ENCODE results near the gene TRIOBP. TPM values are rescaled to one million over a fixed set of nuclear protein-coding genes. Genes with fewer than 3 reads are reported as not detected.
"Not testable (repeated sequence)": the region's sequence is repeated elsewhere in the genome, so short reads cannot be mapped to it uniquely, and the experiment has no call there.

TRIOBP gene
- total RNA-seq = 75.1 and 82.2 TPM in 2 replicates

GRCh38 chr22:37696657-37697537 is at the start of gene TRIOBP:
TRIOBP (plus strand) TSS chr22:37697048; CDS start chr22:37701366, 4,318 bp downstream.
- H3K4me3 ChIP-seq (ENCODE audit: low read depth, low read length) = peak within 1 kb of the TSS; percentile 40
- DNase-seq (ENCODE audit: low read depth) = no peak
- TF ChIP-seq CTCF (conservative IDR thresholded peaks at IDR 0.05; ENCODE audit: low read depth, low read length) = peak; percentile 54

- DNase-seq (ENCODE audit: low read depth) = no peak
- no peak overlapping the region for H3K4me3 ChIP-seq (ENCODE audit: low read depth, low read length)
- no peak for TF ChIP-seq CTCF (conservative IDR thresholded peaks at IDR 0.05; ENCODE audit: low read depth, low read length)
Observed at GRCh38 chr22:37647317-37647716, 49.5 kb upstream of the TRIOBP start.

GRCh38 chr22:37647928-37648327 is 48.9 kb upstream of the TRIOBP start:
- no peak for TF ChIP-seq CTCF (conservative IDR thresholded peaks at IDR 0.05; ENCODE audit: low read depth, low read length)
- no peak for DNase-seq (ENCODE audit: low read depth)

GRCh38 chr22:37650463-37651136 is 46.2 kb upstream of the TRIOBP start:
- DNase-seq (ENCODE audit: low read depth) = no peak
- no peak overlapping the region for H3K4me3 ChIP-seq (ENCODE audit: low read depth, low read length)
- no peak for TF ChIP-seq CTCF (conservative IDR thresholded peaks at IDR 0.05; ENCODE audit: low read depth, low read length)

More at GRCh38 chr22:37647928-37648327, 48.9 kb upstream of the TRIOBP start:
- no peak overlapping the region for H3K4me3 ChIP-seq (ENCODE audit: low read depth, low read length)

GRCh38 chr22:37654563-37655251 is 42.1 kb upstream of the TRIOBP start:
- no peak overlapping the region for H3K4me3 ChIP-seq (ENCODE audit: low read depth, low read length)
- DNase-seq (ENCODE audit: low read depth) = no peak
- TF ChIP-seq CTCF (conservative IDR thresholded peaks at IDR 0.05; ENCODE audit: low read depth, low read length) = no peak

GRCh38 chr22:37655252-37655563 is 41.6 kb upstream of the TRIOBP start:
- TF ChIP-seq CTCF (conservative IDR thresholded peaks at IDR 0.05; ENCODE audit: low read depth, low read length) = no peak
- DNase-seq (ENCODE audit: low read depth) = no peak
- no peak overlapping the region for H3K4me3 ChIP-seq (ENCODE audit: low read depth, low read length)

- DNase-seq (ENCODE audit: low read depth); H3K4me3 ChIP-seq (ENCODE audit: low read depth, low read length): not testable (repeated sequence)
Observed at GRCh38 chr22:37656583-37656982, 40.3 kb upstream of the TRIOBP start.

Data from epithelial cell of proximal tubule (primary cell).